Measurements from ENCODE around the gene CCDC9. TPM values are rescaled to one million over a fixed set of nuclear protein-coding genes. Genes with fewer than 3 reads are reported as not detected.

CCDC9 gene
- total RNA-seq, 1 experiment from 2014 or later, result 38.2 TPM

DNA sequence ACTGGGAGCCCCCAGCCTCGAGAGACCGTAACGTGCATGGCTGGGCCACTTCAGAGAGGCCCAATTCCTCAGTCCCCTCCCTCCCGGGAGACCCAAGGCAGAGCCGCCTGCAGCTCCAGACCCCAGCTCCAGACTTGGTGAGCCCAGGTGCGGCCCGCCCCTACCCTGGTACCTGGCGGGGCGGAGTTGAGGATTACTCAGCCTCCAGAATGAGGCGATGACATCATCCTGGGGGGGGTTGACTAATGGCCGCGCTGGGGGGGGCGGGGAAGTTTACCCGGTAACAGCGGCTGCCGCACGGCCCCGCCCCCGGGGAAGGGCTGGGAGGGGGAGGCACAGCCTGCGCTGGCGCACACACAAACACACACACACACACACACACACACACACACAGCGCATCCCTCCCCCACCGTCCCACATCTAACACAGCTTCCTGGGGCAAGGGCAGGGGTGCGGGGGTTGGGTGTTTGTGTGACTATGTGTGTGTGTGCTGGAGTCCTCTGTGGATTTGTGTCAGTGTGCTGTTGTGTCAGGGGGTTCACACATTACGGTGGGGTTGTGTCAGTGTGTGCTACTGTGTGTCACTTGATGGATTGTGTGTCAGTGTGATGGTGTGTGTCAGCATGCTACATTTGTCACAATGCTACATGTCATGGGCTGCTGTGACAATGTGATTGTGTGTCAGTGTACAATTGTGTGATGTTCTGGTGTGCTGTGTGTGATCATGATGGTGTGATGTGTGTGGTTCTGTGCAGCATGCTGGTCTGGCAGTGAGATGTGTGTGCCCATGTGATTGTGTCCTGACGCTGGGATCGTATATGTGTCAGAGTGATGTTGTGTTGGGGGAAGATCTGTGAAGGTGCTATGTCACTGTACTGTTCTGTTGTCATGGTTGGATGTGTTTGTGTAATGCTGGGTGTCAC is 15.1 kb upstream of the CCDC9 start:
- H3K36me3 Mint-ChIP-seq (ENCODE audit: insufficient read depth, unreplicated experiment), result peaks cover 16% of the 10 kb centered on the region
- CTCF ChIA-PET, result interaction anchor here (0.6 to 1.3 kb wide), 4 partner anchors 9 to 31 kb away, joined by 3 to 7 read pairs (median 6); no protein-coding TSS in a partner anchor
- no peak overlapping the region for H3K27ac Mint-ChIP-seq (ENCODE audit: unreplicated experiment)

DNA sequence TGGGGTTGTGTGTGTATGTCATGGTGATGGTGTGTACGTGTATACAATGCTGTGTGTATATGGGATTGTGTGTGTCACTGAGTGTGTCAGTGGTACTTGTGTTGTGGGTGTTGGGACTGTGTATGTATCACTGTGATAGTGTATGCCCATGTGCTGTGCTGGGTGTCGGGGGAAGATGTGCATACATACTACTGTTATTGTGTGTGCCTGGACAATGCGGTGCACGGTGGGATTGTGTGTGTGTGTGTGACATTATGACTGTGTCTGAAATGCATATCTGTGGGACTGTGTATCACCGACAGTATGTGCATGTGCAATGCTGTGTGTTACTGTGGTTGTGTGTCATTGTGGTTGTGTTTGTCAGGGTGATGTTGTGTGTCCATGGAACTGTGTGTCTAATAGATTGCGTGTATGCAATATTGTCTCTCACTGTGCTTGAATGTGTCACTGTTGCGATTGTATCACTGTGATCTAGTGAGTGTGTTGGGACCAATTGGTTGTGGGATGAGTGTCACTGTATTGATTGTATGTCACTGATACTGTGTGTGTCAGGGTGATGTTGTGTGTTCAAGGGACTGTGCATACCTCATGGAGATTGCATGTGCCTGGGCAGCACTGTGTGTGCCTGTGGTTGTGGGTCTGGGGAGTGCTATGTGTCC is 14.3 kb upstream of the CCDC9 start:
- Mint-ChIP-seq H3K27me3 (ENCODE audit: unreplicated experiment) (peaks cover 13% of the 10 kb centered on the region), H3K9me3 (ENCODE audit: low read depth, unreplicated experiment) (no peaks in the 10 kb centered on the region), H3K4me3 (ENCODE audit: low read depth, unreplicated experiment) (no peak overlapping the region), H3K27ac (ENCODE audit: unreplicated experiment) (no peak overlapping the region), H3K36me3 (ENCODE audit: insufficient read depth, unreplicated experiment) (peaks cover 16% of the 10 kb centered on the region), H3K4me1 (ENCODE audit: low read depth, unreplicated experiment) (peaks cover 8% of the 10 kb centered on the region)
- CTCF ChIA-PET, result interaction anchor here (1.1 to 1.3 kb wide), 2 partner anchors 31 kb away, joined by 5 to 7 read pairs; no protein-coding TSS in a partner anchor
- DNase-seq, result no peak
- BruUV-seq (replicated peaks), result no TSS peak
- intact Hi-C loops (cut with micrococcal nuclease; ENCODE audit: unreplicated experiment), result no loop called here
- TF ChIP-seq, protein P1, sequence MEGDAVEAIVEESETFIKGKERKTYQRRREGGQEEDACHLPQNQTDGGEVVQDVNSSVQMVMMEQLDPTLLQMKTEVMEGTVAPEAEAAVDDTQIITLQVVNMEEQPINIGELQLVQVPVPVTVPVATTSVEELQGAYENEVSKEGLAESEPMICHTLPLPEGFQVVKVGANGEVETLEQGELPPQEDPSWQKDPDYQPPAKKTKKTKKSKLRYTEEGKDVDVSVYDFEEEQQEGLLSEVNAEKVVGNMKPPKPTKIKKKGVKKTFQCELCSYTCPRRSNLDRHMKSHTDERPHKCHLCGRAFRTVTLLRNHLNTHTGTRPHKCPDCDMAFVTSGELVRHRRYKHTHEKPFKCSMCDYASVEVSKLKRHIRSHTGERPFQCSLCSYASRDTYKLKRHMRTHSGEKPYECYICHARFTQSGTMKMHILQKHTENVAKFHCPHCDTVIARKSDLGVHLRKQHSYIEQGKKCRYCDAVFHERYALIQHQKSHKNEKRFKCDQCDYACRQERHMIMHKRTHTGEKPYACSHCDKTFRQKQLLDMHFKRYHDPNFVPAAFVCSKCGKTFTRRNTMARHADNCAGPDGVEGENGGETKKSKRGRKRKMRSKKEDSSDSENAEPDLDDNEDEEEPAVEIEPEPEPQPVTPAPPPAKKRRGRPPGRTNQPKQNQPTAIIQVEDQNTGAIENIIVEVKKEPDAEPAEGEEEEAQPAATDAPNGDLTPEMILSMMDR (IDR thresholded peaks at IDR 0.05; ENCODE audit: unreplicated experiment), result no peak

More for the DNA sequence above, 15.1 kb upstream of the CCDC9 start:
- DNase-seq, result peak; percentile 96
- H3K9me3 Mint-ChIP-seq (ENCODE audit: low read depth, unreplicated experiment), result no peaks in the 10 kb centered on the region
- peaks cover 16% of the 10 kb centered on the region for H3K27me3 Mint-ChIP-seq (ENCODE audit: unreplicated experiment)
- H3K4me1 Mint-ChIP-seq (ENCODE audit: low read depth, unreplicated experiment), result peaks cover 8% of the 10 kb centered on the region
- no peak overlapping the region for H3K4me3 Mint-ChIP-seq (ENCODE audit: low read depth, unreplicated experiment)
- TF ChIP-seq, protein P1 (IDR thresholded peaks at IDR 0.05; ENCODE audit: unreplicated experiment), result no peak
- TSS peak; percentile 47 for BruUV-seq (replicated peaks)
- intact Hi-C loops (cut with micrococcal nuclease; ENCODE audit: unreplicated experiment), result no loop called here

DNA sequence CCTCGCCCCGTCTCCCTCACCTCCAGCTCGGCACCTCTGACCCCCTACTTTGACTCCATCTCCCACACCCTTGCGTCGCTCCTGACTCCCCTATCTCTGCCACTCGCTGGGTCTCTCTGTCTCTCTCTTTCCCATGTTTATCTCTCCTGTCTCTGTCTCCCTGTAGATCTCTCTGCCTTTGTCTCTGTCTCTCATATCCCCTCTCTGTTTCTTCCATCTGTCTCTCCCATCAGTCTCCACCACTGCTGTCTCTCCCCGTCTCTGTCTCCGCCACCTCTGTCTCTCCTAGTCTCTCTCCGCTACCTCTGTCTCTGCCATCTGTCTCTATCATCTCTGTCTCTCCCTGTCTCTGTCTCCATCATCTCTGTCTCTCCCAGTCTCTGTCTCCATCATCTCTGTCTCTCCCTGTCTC is 13.0 kb upstream of the CCDC9 start:
- Mint-ChIP-seq H3K27ac (ENCODE audit: unreplicated experiment) (no peak overlapping the region), H3K36me3 (ENCODE audit: insufficient read depth, unreplicated experiment) (peaks cover 10% of the 10 kb centered on the region), H3K27me3 (ENCODE audit: unreplicated experiment) (peaks cover 13% of the 10 kb centered on the region), H3K4me1 (ENCODE audit: low read depth, unreplicated experiment) (peaks cover 8% of the 10 kb centered on the region), H3K4me3 (ENCODE audit: low read depth, unreplicated experiment) (no peak overlapping the region), H3K9me3 (ENCODE audit: low read depth, unreplicated experiment) (no peaks in the 10 kb centered on the region)
- intact Hi-C loops (cut with micrococcal nuclease; ENCODE audit: unreplicated experiment), result no loop called here
- DNase-seq, result no peak
- no TSS peak for BruUV-seq (replicated peaks)
- TF ChIP-seq, protein P1 (IDR thresholded peaks at IDR 0.05; ENCODE audit: unreplicated experiment), result no peak
- CTCF ChIA-PET, result interaction anchor here (0.8 to 5.4 kb wide), 6 partner anchors 13 to 55 kb away, joined by 4 to 251 read pairs (median 9); partner anchors contain the start of gene CCDC9

DNA sequence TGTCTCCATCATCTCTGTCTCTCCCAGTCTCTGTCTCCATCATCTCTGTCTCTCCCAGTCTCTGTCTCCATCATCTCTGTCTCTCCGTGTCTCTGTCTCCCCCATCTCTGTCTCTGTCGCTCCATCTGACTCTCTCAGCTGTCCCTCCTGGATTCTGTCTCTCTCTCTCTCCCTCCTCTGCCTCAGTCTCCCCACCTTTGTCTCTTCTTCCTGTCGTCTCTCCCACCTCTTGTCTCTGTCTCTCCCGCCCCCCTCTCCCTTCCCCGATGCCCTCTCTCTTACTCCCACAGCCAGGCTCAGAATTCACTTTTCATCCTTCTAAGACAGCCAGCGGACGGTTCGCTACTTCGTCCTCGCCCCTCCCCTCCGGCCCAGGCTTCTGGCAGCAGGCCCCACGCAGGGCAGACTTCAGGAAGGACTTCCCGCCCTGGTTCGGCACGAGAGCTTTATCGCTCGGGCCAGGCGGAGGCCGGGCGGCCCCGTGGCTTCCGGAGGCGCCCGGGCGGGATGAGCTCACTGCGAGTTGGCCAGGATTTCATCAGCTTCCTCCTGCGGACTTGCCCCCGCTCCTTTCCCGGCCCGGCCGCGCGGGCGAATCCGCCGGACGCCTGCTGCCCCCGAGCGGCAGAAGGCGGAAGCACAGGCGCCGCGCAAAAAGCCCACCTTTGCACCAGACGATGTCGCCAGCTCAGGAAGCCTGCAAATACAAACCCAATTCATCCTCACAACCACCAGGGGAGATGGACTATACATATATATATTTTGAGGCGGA is 12.4 kb upstream of the CCDC9 start:
- TF ChIP-seq, protein P1 (IDR thresholded peaks at IDR 0.05; ENCODE audit: unreplicated experiment), result peak; percentile 97
- no TSS peak for BruUV-seq (replicated peaks)
- peak; percentile 97 for DNase-seq
- Mint-ChIP-seq H3K4me3 (ENCODE audit: low read depth, unreplicated experiment) (no peak overlapping the region), H3K9me3 (ENCODE audit: low read depth, unreplicated experiment) (no peaks in the 10 kb centered on the region), H3K36me3 (ENCODE audit: insufficient read depth, unreplicated experiment) (peaks cover 4% of the 10 kb centered on the region), H3K27ac (ENCODE audit: unreplicated experiment) (no peak overlapping the region), H3K27me3 (ENCODE audit: unreplicated experiment) (peaks cover 7% of the 10 kb centered on the region), H3K4me1 (ENCODE audit: low read depth, unreplicated experiment) (peaks cover 4% of the 10 kb centered on the region)
- CTCF ChIA-PET, result interaction anchor here (0.6 to 5.4 kb wide), 31 partner anchors 8 to 865 kb away, joined by 3 to 251 read pairs (median 4); partner anchors contain the start of genes CCDC9, INAFM1 and ZC3H4
- intact Hi-C loops (cut with micrococcal nuclease; ENCODE audit: unreplicated experiment), result loop anchor here (1.0 kb wide), 1 partner anchor 34 kb away; no protein-coding TSS in a partner anchor
